GM21529 (cell line): Measurements from ENCODE around the gene TSSK2.

ENCODE experiments used
- ATAC-seq: cut with Tn5 transposase; IDR thresholded peaks from one replicate; pipeline ENCODE4 v1.9.1; 2021; ENCODE audit not compliant: unreplicated experiment

TSSK2 gene

DNA sequence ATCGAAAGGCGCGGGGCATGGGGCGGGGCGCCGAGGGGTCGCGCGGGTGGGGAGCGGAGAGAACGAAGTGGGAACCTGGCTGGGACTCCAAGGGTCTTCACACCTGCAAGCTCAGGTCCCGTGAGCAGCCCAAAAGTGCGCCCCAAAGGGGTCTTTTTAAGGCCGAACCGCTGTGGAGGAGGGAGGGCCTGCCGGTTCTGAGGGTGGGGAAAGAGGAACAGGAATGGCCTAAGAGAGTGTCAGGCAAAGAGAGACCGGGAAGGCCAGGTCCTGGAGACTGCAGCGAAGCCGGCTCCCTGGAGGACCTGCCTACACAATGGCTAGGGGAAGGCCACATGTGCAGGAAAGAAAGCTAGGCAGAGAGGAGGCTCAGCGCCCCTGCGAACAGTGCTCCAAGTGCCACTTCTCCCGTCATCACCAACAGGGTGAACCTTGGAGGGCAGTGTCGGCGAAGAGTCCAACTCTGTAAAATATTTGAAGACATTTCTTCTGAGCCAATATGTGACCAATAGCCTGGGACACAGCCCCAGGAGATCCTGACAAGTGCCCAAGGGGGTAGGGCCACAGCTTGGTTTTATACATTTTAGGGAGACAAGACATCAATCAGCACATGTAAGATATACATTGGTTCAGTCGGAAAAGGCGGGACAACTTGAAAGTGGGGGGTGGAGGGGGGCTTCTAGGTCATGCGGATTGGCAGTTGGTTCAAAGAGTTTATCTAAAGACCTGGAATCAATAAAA lies 8.2 kb upstream of the TSSK2 start:
- ATAC-seq = no peak

DNA sequence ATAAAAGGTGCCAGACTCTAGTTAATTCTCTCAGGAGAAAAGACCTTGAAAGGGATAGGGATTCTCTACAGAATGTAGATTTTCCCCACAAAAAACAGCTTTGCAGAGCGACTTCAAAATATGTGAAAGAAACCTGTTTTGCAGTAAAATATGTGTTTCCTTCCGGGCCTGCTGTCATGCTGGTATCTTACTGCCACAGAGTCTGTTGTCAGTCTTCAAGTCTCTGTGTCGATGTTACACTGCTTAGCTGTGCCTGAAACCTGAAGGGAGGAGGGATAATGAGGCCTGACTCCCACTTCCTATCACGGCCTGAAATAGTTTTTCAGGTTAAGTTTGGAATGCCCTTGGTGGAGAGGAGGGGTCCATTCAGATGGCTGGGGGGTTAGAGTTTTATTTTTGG lies 7.2 kb upstream of the TSSK2 start:
- no peak for ATAC-seq

DNA sequence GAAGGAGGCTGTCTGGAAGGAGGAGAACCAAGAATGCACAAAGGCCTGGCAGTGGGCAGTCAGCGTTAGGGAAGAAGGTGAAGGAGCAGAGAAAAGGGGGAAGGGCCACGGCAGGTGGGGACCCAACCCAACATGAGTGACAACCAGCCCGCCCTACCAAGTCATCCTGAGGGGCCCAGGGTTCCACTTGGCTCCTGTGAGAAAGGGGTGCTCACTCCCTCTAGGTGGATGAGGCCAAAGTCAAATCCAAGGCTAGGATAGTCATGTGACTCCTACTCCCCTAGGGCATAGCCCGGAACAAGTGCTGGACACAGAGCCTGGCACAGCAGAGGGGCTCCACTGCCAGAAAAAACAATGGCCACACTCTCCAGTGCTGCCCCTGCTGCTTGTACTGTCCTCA lies 6.7 kb upstream of the TSSK2 start:
- ATAC-seq = no peak

DNA sequence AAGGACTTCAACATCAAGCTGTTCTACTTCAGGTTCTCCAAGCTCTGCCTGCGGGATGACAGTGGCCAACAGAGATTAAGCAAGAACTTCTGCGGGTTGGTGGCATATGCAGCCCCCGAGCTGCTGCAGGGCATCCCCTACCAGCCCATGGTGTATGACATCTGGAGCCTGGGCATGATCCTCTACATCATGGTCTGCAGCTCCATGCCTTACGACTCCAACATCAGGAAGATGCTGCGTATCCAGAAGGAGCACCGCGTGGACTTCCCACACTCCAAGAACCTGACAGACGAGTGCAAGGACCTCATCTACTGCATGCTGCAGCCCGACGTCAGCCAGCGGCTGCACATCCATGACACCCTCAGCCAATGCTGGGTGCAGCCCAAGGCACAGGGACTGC lies 6.1 kb upstream of the TSSK2 start:
- no peak for ATAC-seq

DNA sequence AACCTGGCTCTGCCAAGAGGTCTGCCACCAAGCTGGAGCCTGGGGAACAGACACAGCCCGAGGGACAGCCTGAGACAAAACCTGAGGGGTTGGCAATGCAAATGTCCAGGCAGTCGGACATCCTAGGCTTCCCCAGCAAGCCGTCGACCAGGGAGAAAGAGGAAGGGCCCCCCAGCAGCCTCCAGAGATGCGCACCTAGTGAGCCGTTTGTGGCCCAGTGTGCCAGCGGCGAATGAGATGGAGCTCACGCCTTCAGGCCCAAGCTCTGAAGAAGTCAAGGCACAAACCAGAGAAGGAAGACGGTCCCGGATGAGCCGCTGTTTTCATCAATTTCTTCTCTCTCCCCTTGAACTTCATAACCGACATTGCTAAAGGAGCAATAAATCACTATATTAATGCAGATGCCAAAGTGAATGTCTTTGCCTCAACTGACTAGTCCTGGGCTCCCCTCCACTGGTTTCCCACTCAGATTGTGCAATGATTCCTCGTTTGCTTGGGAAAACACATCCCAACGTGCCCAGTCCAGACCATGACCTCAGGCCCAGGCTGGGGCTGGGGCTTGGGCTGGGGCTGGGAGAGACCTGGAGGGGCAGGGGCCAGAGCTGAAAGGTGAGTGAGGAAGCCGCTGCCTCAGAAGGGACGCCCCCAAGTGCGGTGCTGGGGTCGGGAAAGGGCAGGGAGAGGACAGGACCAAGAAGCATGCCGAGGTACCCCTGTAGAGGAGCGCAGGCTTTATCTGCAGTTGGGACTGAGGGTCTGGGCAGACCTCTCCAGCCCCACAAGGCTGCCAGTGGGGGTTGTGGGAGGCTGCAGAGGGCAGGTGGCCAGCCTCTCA lies 5.4 kb upstream of the TSSK2 start:
- no peak for ATAC-seq

DNA sequence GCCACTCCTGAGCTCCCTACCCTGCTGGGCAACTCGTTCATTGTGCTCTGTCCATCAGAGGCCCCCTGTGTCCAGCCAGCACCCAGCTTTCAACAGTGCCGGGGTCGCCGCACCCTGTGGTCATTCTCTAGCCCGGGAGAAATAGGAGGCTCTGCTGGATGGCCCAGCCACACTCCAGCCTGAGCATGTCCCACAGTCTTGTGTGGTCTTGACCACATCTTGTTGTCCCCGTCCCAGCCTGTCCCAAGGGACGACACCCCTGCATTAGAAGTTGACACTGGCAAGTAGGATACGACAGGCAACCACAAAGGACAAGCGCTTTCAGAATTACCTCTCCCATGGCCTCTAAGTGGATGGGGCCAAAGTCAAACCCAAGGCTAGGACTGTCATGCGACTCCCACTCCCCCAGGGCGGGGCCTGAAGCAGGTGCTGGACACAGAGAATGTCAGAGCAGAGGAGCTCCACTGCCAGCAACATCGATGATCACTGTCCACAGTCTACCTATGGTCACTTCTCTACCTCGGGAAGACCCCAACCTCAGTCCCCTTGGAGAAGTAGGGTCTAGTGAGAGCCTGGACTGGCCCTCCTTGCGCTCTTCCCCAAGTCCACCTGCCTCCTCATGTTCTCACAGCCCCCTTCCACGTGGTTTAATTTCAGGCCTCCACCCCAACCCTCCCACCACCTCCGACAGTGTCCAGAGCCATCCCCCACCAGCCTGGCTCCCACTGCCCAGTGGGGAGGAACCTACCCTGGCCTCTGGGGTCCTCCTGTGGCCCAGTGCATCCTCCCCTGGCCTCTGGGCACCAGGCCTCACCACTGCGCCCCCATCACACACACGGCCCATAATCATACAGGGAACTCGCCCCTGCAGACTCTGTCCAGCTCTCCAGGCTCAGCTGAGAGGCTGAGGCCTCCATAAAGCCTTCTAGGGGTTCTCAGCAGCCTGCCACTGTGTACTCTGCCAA lies 4.5 kb upstream of the TSSK2 start:
- no peak for ATAC-seq

DNA sequence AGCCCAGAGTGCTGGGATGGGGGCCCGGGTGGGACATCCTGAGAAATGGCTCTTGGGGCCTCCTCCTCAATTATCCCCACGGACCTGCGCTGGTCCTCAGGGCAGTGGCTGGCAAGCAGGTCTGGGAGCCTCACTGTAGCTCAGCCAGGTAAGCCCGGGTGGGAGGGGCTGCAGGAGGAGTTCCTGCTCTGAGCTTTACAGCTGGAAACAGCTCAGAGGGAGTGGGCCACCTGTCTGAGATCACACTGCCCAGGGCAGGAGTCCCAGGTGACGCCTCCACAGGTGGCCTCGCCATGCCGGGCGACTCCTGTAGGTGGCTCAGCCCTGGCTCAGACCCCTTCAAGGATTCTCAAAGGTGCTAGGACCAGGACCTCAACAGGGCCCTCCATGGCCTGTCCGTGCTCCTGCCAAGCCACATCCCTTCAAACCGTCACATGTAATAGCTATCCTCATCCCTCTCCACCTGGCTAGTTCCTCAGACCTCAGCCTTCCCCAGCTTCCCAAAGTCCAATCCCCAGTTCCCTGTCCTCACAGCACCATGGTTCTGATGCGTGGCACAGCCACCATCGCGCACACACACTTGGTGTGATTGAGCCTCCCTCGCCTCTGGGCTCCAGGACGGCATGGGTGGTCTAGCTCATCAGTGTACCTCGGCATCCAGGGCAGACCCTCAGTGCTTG lies 3.6 kb upstream of the TSSK2 start:
- no peak for ATAC-seq

DNA sequence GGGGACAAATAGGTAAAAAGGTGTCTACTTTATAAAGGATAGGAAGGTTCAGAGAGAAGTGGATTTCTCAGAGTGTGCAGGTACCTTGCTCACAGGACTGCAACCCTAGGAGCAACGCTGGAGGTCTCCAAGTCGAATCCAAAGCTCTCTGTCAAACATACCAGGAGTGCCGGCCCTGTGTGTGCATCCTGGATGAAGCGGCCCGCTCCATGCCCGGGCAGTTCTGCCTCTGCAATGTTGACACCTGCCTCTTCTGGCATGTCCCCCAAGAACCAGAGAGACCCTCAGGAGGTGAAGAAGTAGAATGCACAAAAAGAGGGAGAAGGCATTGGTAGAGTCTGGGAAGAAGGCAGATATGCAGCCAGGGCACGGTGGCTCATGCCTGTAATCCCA lies 3.1 kb upstream of the TSSK2 start:
- no peak for ATAC-seq

DNA sequence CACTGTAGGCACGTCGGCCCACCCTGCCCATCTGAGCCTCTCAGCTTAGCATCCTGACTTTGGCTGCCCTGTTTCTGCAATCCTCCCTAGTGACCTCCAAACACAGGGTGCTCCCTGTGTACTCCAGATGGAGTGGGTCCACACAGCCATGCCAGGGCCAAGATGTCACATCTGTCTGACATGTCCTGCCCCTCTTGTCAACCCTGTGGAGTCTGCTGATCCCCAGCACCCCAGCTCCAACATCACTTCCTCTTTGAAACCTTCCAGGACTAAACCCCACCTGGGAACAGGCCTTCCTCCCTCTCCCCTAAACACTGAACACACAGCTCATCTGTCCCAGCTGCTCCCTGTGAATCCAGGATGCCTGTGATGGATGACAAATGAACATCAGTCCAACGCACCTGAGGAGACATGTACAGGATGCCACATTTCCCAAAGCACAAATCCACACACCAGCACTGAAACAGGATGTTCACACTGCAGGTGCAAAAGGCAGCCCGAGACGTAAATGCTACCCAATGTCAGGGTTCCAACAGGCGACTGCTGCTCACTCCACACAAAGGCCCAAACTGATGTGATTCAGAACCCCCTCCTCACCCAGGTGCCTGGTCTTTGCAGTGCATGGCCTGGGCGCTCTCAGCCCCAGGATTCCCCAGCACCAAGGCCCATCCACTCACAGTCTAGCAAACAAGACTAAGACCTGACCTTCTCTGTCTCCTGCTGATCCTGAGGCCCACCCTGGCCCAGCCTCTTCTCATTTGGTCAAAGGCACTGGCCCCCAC lies 2.0 kb upstream of the TSSK2 start:
- no peak for ATAC-seq

DNA sequence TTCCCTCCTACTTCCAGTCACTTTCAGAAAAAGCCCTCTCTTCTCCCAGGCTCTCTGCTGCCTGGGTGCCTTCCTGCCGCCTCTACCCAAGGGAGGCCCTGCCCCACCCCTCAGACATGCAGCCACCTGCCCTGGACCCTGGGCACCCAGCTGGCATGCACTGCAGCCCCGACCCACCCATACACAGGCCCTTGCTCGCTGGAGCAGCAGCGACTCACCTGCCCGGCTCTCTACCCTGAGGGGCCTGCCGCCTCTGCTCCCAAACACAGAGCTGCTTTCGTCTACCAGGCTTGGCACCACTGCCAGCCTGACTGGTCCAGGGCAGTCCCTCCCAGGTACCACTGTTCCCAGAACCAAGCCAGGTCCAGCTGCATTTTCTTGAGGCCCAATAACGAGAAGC lies 1.2 kb upstream of the TSSK2 start:
- no peak for ATAC-seq

DNA sequence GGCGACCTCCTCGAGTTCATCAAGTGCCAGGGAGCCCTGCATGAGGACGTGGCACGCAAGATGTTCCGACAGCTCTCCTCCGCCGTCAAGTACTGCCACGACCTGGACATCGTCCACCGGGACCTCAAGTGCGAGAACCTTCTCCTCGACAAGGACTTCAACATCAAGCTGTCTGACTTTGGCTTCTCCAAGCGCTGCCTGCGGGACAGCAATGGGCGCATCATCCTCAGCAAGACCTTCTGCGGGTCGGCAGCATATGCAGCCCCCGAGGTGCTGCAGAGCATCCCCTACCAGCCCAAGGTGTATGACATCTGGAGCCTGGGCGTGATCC lies 542 bp downstream of the TSSK2 start:
- ATAC-seq = no peak

DNA sequence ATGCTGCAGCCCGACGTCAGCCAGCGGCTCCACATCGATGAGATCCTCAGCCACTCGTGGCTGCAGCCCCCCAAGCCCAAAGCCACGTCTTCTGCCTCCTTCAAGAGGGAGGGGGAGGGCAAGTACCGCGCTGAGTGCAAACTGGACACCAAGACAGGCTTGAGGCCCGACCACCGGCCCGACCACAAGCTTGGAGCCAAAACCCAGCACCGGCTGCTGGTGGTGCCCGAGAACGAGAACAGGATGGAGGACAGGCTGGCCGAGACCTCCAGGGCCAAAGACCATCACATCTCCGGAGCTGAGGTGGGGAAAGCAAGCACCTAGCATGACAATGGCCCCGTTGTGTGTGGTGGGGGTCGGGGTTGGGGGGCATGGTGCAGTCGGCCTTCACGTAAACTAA lies 1.0 kb downstream of the TSSK2 start:
- ATAC-seq = no peak

DNA sequence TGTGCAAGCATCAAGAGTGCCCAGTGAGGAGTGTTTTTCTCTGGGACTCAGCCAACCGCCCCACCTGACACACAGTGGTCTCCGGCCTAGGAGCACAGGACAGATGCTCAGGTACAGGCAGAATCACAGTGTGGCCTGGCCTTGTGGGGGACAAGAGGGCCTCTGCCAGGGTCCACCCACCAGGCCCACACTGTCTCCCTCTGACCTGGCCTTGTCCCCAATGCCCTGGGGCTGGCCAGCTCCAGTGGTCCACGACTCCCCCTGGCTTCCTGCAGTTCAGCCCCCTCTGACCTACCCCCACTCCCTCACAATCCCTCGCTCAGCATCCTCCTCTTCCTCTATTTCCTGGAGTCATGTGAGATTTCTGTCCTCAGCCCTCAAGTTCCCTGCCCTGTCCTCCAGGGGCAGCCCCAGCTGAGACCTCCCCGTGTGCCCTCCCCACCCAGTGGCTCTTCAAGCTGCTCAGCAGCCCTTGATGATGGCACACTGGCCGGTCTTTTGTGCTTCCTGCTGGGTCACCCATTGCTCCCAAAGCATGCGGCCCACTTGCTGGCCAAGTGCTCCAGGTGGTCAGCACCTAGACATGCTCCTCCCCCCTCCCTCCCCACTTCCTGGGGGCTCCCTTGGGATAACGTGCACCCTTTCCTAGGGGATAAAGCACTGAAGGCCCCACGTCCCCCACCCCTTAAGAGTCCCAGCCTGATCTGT lies 1.7 kb downstream of the TSSK2 start:
- no peak for ATAC-seq

DNA sequence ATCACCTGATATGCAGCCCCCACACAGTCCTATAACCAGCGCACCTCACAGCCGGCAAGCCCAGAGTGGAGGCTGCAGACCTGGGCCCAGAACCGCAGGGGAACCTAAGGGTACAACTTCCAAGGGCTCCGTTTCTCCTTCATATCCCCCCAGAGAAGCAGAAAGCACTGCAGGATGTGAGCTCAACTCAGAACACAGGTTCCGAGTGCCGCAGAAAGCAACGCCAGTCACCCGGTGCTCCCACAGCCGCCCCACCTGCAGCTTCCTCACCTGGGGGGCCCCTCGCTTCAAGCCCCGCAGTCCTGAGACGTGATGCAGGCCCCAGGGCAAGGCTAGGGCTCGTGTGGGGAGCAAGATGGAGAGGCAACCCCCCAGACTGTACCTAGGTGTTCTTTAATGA lies 2.5 kb downstream of the TSSK2 start:
- no peak for ATAC-seq

DNA sequence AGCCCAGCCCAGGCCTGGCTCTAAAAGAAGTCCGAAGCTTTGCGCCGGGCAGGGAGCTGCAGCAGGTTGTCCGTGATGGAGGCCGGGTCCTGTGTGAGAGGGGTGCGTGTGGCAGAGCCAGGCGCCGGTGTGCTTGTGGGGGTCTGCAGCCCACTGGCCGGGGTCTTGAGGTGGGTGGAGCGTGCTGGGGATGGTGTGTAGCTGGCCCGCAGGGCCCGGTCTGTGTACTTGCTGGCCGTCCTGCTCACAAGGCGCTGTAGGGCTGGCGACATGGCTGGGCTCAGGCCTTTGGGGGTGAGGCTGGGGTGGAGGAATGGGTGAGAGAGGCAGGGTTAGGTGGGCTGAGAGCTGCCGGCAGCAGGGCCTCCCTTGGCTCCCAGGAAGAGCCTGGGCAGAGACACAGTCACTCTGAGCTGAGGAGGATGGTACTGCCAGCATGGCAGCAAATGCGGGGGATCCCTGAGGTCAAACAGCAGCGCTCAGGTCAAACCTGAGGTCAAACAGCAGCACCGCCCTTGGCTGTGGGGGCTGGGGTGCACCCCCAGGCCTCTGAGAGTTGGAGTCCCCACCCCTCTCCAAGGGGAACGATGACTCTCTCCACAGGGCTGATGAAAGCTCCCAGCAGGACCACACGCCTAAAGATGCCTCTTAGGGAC lies 3.2 kb downstream of the TSSK2 start:
- no peak for ATAC-seq

DNA sequence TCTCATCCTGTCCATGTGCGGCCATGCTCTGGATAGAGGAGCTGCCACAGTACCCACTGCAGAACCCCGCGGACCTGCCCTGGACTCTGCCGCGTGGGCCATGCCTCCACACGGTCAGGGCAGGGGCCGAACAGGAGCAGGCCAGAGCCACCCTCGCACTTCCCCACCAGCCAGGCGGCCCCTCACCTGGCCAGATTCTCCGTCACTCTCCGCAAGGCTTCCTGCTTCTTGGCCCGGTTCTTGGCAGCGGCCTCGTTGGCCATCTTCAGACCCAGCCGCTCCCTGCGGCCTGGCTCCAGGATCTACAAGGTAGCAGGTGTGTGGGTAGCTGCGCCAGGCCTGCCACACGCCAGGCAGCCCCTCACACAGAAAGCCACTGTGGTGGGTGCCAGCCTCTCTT lies 3.8 kb downstream of the TSSK2 start:
- no peak for ATAC-seq

DNA sequence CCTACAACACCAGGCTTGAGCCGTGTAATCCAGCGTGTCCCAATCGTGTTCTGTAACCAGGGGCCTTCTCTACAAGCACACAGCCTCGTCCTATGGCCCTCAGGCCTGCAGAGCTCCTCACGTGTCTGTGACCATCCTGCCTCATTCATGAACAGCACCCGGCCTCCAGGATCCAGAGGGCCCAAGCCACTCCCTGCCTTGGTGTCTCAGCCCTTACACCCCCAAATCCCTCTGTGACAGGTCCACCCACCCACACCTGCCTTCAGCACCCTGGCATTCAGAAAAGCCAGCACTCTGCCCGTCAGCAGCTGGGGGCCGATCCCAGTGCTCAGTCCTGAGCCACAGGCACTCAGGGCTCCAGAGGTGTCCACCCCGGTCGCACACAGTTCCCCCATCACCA lies 5.8 kb downstream of the TSSK2 start:
- no peak for ATAC-seq

DNA sequence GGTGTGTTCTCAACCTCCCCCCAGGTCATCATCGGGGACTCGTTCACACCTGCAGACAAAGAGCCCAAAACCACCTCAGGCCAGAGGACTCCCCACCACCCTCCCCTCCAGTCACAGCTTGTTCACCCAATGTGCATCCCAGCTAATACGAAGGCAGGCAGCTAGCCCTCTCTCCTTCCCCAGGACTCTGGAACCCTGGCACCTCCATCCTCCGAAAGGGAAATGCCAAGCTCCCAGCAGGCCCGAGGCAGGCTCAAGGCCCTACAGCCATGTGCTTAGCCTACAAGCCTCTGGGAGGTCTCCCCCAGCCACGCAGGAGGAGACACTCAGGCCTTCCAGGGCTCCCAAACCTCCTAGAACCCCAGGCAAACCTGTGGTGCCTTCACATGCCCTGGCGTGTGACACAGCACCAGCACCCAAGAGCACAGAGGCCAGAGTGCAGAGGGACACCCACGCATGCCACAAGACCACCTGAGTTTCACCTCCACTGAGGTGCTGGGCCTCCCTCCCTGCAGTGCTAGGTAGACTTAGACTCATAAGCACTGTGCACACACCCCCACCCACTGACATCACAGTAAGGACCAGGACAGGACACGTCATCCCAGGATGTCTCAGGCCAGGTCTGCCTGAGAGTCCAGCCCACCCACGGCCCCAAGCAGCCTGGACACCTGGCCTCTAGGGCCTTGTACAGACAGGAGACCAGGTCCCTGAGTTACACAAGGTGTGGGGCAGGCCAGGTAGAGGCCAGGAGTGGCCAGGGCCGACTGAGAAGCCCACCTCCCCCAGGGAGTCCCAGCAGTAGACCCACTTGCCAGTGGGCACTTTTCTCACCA lies 6.5 kb downstream of the TSSK2 start:
- ATAC-seq = no peak
